Liver (tissue), 3 donors: ENCODE data around the gene DDX20.

Experiments
- ATF3 ChIP-seq: IDR thresholded peaks from 2 replicates; pipeline ENCODE4 v1.6.1; 2016; ENCODE audit warnings: antibody characterized with exemption
- CTCF ChIP-seq: fragments of 150-350 bp; IDR thresholded peaks from 2 replicates; pipeline ENCODE4 v1.5.1; 2017; ENCODE audit warnings: improper control_type of control experiment, low read depth, low read length; ENCODE audit not compliant: missing input control
- EGR1 ChIP-seq, 2 donors: IDR thresholded peaks; 2 replicates each; pipeline ENCODE4 v1.6.1; 2016 to 2018; ENCODE audit warnings: antibody characterized with exemption in 2 of 2, low read depth in 2 of 2
- GABPA ChIP-seq, 2 donors: IDR thresholded peaks in 1 of 2; conservative IDR thresholded peaks in 1 of 2; 2 replicates each; pipeline ENCODE4 v1.6.1; 2016; ENCODE audit warnings: antibody characterized with exemption in 2 of 2, mild to moderate bottlenecking in 1 of 2, moderate library complexity in 1 of 2
- JUND ChIP-seq, 2 donors: IDR thresholded peaks; 2 replicates each; pipeline ENCODE4 v1.6.1; 2016; ENCODE audit warnings: antibody characterized with exemption in 2 of 2
- MAX ChIP-seq: IDR thresholded peaks from 2 replicates; pipeline ENCODE4 v1.6.1; 2016; ENCODE audit warnings: antibody characterized with exemption
- RAD21 ChIP-seq, 2 donors: IDR thresholded peaks; 2 replicates each; pipeline ENCODE4 v1.6.1; 2016; ENCODE audit warnings: antibody characterized with exemption in 2 of 2, mild to moderate bottlenecking in 2 of 2
- REST ChIP-seq: IDR thresholded peaks from 2 replicates; pipeline ENCODE4 v1.6.1; 2016; ENCODE audit warnings: antibody characterized with exemption, mild to moderate bottlenecking
- SP1 ChIP-seq: IDR thresholded peaks from 2 replicates; pipeline ENCODE4 v1.6.1; 2018; ENCODE audit warnings: antibody characterized with exemption, mild to moderate bottlenecking
- TAF1 ChIP-seq: conservative IDR thresholded peaks from 2 replicates; pipeline ENCODE4 v1.6.1; 2016; ENCODE audit warnings: antibody characterized with exemption, mild to moderate bottlenecking
- ZBTB33 ChIP-seq: IDR thresholded peaks from 2 replicates; pipeline ENCODE4 v1.6.1; 2016; ENCODE audit warnings: antibody characterized with exemption
- donor health status: healthy.
- donor health status: healthy.

GRCh38 chr1:111791776-111792175 is 36.1 kb downstream of the DDX20 start:
- no peak for TF ChIP-seq CTCF
- no peak for TF ChIP-seq REST
- TF ChIP-seq ATF3 = no peak
- TF ChIP-seq TAF1 = no peak
- no peak for TF ChIP-seq MAX
- TF ChIP-seq EGR1 (IDR thresholded peaks at IDR 0.05; ENCODE audit: low read depth in 2 of 2) = no peak
- TF ChIP-seq ZBTB33 = no peak
- no peak for TF ChIP-seq SP1
- TF ChIP-seq GABPA (IDR thresholded peaks at IDR 0.05 in 1 of 2, conservative IDR thresholded peaks at IDR 0.05 in 1 of 2) = no peak
- no peak for TF ChIP-seq JUND (IDR thresholded peaks at IDR 0.05)
- TF ChIP-seq RAD21 (IDR thresholded peaks at IDR 0.05) = no peak
